Panc1 (cell line): ENCODE measurements around the gene FAM110A. TPM values are rescaled to one million over a fixed set of nuclear protein-coding genes. Genes with fewer than 3 reads are reported as not detected.

Source experiments
- ATAC-seq: fragments of 200-7000 bp; cut with Tn5 transposase; 2 replicates; pipeline ENCODE4 v1.9.1; 2020; ENCODE audit warnings: mild to moderate bottlenecking, moderate library complexity
- BruUV-seq: library from RNA; stranded (reverse); fragments of 400-500 nt; replicated peaks from 2 replicates; lab custom pipeline; 2021; lab: Mats Ljungman, UMichigan
- CTCF ChIA-PET: fragments of 300-600 bp; sonication (Branson Sonifier 250); formaldehyde crosslinking; loops from one replicate; lab custom pipeline; 2022; ENCODE audit warnings: antibody characterized with exemption; lab: Charles Lee
- POLR2A ChIA-PET: fragments of 300-600 bp; sonication (Branson Sonifier 250); formaldehyde crosslinking; loops from one replicate; lab custom pipeline; 2022; ENCODE audit warnings: antibody characterized with exemption; lab: Charles Lee
- DNase-seq: peaks from one replicate; pipeline ENCODE4 v3.0.0-alpha.2; 2010; ENCODE audit warnings: low read depth, low spot score
- H3K27ac ChIP-seq: 2 replicates; pipeline ENCODE4 v1.5.1; 2011; ENCODE audit warnings: mild to moderate bottlenecking, low read length, inconsistent platforms
- H3K27me3 ChIP-seq: fragments of 200-500 bp; sonication (Bioruptor generic); 2 replicates; pipeline ENCODE4 v1.6.0; 2014; ENCODE audit warnings: low read length, inconsistent platforms; ENCODE audit not compliant: control insufficient read depth, insufficient read depth
- H3K36me3 ChIP-seq: fragments of 200-500 bp; sonication (Bioruptor generic); 2 replicates; pipeline ENCODE4 v1.5.1; 2014; ENCODE audit warnings: inconsistent platforms, mild to moderate bottlenecking, low read length, moderate library complexity; ENCODE audit not compliant: control insufficient read depth, insufficient read depth
- H3K4me1 ChIP-seq: 2 replicates; pipeline ENCODE4 v1.5.1; 2011; ENCODE audit warnings: inconsistent platforms, mild to moderate bottlenecking, low read length, moderate library complexity; ENCODE audit not compliant: control insufficient read depth, insufficient read depth
- H3K4me3 ChIP-seq, 2 experiments: 2 replicates each; pipeline ENCODE4 v1.5.1; 2011 to 2012; ENCODE audit warnings: low read depth in 2 of 2, low read length in 2 of 2, mild to moderate bottlenecking in 2 of 2, inconsistent platforms in 1 of 2, moderate library complexity in 1 of 2
- H3K9me3 ChIP-seq: fragments of 200-500 bp; sonication (Bioruptor generic); 2 replicates; pipeline ENCODE4 v1.5.1; 2014; ENCODE audit warnings: low read depth, mild to moderate bottlenecking, inconsistent platforms, low read length, moderate library complexity; ENCODE audit not compliant: control insufficient read depth, insufficient read depth
- CTCF ChIP-seq: fragments of 450-650 bp; IDR thresholded peaks from 2 replicates; pipeline ENCODE4 v1.5.1; 2017; ENCODE audit warnings: mild to moderate bottlenecking
- POLR2AphosphoS5 ChIP-seq: IDR thresholded peaks from 2 replicates; pipeline ENCODE4 v1.6.1; 2012; ENCODE audit warnings: mild to moderate bottlenecking, low read depth, low read length, moderate library complexity
- SIN3A ChIP-seq: IDR thresholded peaks from 2 replicates; pipeline ENCODE4 v1.6.1; 2012; ENCODE audit warnings: low read depth, mild to moderate bottlenecking, low read length, moderate library complexity, borderline replicate concordance; ENCODE audit not compliant: insufficient read depth
- TCF7L2 ChIP-seq: IDR thresholded peaks from 2 replicates; pipeline ENCODE4 v1.6.1; 2011; ENCODE audit warnings: mild to moderate bottlenecking, low read depth, low read length, inconsistent platforms
- in situ Hi-C: cut with HindIII; loops from 2 replicates; pipeline ENCODE4 v1.10.0; 2016; ENCODE audit warnings: low sequenced_read_pairs, low pct_unique_long_range_greater_than_20kb
- intact Hi-C: fragments of 100-400 bp; cut with micrococcal nuclease; formaldehyde crosslinking; loops from one replicate; pipeline ENCODE4 v1.10.0; 2022; ENCODE audit not compliant: unreplicated experiment
- total RNA-seq: library from RNA; stranded (reverse); gene quantifications from one replicate; pipeline ENCODE4 v1.2.1, GENCODE V29; 2021; ENCODE audit not compliant: unreplicated experiment
- TF ChIP-seq, protein P1 (sequence below), 2 experiments: IDR thresholded peaks; 2 replicates each; pipeline ENCODE4 v1.6.1; 2011 to 2012; ENCODE audit warnings: low read depth in 2 of 2, control low read depth in 1 of 2, low read length in 1 of 2, mild to moderate bottlenecking in 1 of 2, moderate library complexity in 1 of 2; ENCODE audit not compliant: insufficient read depth in 1 of 2

FAM110A gene
- total RNA-seq, 1 experiment from 2014 or later: 7.8 TPM

DNA sequence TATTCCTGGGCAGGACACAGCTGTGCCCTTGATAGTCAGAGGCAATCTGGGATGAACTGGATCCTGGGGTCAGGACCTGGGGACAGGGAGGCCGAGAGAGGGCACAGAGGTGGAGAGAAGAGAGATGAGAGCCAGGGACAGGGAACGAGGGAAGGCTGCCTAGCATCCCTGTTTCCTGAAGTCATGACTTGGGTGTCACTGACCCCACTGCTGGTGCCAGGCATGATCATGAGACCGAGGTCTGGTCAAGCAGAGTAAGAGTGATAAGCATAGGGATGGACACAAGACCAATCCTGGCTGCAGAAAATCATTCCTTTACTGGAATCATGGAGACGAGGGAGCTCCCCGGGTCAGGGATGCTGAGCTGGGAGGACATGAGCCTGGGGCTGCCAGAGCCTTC lies 36.1 kb downstream of the FAM110A start:
- Histone ChIP-seq H3K27ac (no peak overlapping the region), H3K9me3 (no peaks in the 10 kb centered on the region), H3K4me1 (no peaks in the 10 kb centered on the region), H3K4me3 (no peak overlapping the region), H3K27me3 (no peaks in the 10 kb centered on the region; the same call in 1 of the 2 replicates), H3K36me3 (no peaks in the 10 kb centered on the region)
- BruUV-seq: no TSS peak
- intact Hi-C loops (no loop called here), in situ Hi-C loops (no loop called here)
- no peak for ATAC-seq
- no peak for DNase-seq
- ChIA-PET POLR2A (no interaction called here), CTCF (interaction anchor here (0.6 kb wide), 1 partner anchor 88 kb away, joined by 4 read pairs; no protein-coding TSS in a partner anchor)
- TF ChIP-seq, protein P1, sequence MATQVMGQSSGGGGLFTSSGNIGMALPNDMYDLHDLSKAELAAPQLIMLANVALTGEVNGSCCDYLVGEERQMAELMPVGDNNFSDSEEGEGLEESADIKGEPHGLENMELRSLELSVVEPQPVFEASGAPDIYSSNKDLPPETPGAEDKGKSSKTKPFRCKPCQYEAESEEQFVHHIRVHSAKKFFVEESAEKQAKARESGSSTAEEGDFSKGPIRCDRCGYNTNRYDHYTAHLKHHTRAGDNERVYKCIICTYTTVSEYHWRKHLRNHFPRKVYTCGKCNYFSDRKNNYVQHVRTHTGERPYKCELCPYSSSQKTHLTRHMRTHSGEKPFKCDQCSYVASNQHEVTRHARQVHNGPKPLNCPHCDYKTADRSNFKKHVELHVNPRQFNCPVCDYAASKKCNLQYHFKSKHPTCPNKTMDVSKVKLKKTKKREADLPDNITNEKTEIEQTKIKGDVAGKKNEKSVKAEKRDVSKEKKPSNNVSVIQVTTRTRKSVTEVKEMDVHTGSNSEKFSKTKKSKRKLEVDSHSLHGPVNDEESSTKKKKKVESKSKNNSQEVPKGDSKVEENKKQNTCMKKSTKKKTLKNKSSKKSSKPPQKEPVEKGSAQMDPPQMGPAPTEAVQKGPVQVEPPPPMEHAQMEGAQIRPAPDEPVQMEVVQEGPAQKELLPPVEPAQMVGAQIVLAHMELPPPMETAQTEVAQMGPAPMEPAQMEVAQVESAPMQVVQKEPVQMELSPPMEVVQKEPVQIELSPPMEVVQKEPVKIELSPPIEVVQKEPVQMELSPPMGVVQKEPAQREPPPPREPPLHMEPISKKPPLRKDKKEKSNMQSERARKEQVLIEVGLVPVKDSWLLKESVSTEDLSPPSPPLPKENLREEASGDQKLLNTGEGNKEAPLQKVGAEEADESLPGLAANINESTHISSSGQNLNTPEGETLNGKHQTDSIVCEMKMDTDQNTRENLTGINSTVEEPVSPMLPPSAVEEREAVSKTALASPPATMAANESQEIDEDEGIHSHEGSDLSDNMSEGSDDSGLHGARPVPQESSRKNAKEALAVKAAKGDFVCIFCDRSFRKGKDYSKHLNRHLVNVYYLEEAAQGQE (IDR thresholded peaks at IDR 0.05; ENCODE audit: insufficient read depth in 1 of 2, low read depth in 2 of 2, low read length in 1 of 2): no peak
- TF ChIP-seq CTCF: no peak
- TF ChIP-seq SIN3A: no peak
- TF ChIP-seq POLR2AphosphoS5: no peak
- TF ChIP-seq TCF7L2: no peak

- no peak for TF ChIP-seq TCF7L2
- TF ChIP-seq SIN3A: no peak
- no peak for TF ChIP-seq CTCF
- TF ChIP-seq POLR2AphosphoS5: no peak
- TF ChIP-seq, protein P1 (IDR thresholded peaks at IDR 0.05; ENCODE audit: insufficient read depth in 1 of 2, low read depth in 2 of 2, low read length in 1 of 2): no peak
These were observed 37.2 kb downstream of the FAM110A start for GRCh38 chr20:870758-871157.

More at GRCh38 chr20:870758-871157, 37.2 kb downstream of the FAM110A start:
- in situ Hi-C loops (no loop called here), intact Hi-C loops (no loop called here)
- DNase-seq: no peak
- BruUV-seq: no TSS peak
- Histone ChIP-seq H3K27me3 (no peaks in the 10 kb centered on the region; the same call in 1 of the 2 replicates), H3K36me3 (no peaks in the 10 kb centered on the region), H3K4me3 (no peak overlapping the region), H3K27ac (no peak overlapping the region), H3K9me3 (no peaks in the 10 kb centered on the region), H3K4me1 (no peaks in the 10 kb centered on the region)
- ChIA-PET POLR2A (no interaction called here), CTCF (no interaction called here)
- ATAC-seq: no peak
